ENCODE data around the gene DYRK2. TPM values are rescaled to one million over a fixed set of nuclear protein-coding genes. Genes with fewer than 3 reads are reported as not detected.

The DYRK2 gene
- total RNA-seq, 1 donor from 2014 or later = 50.7 TPM

DNA sequence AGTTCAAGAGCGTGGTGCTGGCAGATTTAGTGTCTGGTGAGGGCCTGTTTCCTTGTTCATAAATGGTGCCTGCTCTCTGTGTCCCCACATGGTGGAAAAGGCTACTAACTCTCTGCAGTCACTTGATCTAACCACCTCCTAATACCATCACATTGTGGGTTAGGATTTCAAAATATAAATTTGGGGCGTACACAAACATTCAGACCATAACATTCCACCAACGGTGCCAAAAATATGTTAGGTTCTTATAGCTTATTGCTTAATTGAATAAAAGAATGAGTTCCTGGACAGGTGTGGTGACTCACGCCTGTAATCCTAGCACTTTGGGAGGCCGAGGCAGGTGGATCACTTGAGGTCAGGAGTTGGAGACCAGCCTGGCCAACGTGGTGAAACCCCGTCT is 3.4 kb upstream of the DYRK2 start:
- FAIRE-seq (no peak), DNase-seq (ENCODE audit: low read depth) (no peak)
- Mint-ChIP-seq H3K27ac (ENCODE audit: unreplicated experiment) (peak overlapping the region; percentile 69), H3K4me3 (ENCODE audit: unreplicated experiment) (no peak overlapping the region), H3K9me3 (ENCODE audit: unreplicated experiment) (no peaks in the 10 kb centered on the region), H3K4me1 (ENCODE audit: low read depth, unreplicated experiment) (peaks cover 7% of the 10 kb centered on the region), H3K27me3 (ENCODE audit: low read depth, unreplicated experiment) (peaks cover 11% of the 10 kb centered on the region), H3K36me3 (ENCODE audit: low read depth, unreplicated experiment) (no peaks in the 10 kb centered on the region)
- Histone ChIP-seq H4K20me1 (ENCODE audit: insufficient read depth, low read length) (peaks cover 2% of the 10 kb centered on the region), H3K79me2 (ENCODE audit: insufficient read depth, low read length) (peaks cover 15% of the 10 kb centered on the region), H3K9me3 (ENCODE audit: insufficient read depth, low read depth, low read length) (no peaks in the 10 kb centered on the region), H3K27ac (ENCODE audit: low read depth, low read length) (no peak overlapping the region), H3K4me3 (ENCODE audit: insufficient read depth, low read depth, low read length) (no peak overlapping the region), H3K4me2 (ENCODE audit: low read length) (no peak overlapping the region), H2AFZ (ENCODE audit: low read depth, low read length) (no peak overlapping the region), H3K27me3 (ENCODE audit: insufficient read depth, low read length) (no peaks in the 10 kb centered on the region), H3K4me1 (ENCODE audit: insufficient read depth, low read length) (peaks cover 6% of the 10 kb centered on the region), H3K9ac (ENCODE audit: low read length) (no peak overlapping the region), H3K36me3 (ENCODE audit: insufficient read depth, low read length) (no peaks in the 10 kb centered on the region)
- TF ChIP-seq, protein P1, sequence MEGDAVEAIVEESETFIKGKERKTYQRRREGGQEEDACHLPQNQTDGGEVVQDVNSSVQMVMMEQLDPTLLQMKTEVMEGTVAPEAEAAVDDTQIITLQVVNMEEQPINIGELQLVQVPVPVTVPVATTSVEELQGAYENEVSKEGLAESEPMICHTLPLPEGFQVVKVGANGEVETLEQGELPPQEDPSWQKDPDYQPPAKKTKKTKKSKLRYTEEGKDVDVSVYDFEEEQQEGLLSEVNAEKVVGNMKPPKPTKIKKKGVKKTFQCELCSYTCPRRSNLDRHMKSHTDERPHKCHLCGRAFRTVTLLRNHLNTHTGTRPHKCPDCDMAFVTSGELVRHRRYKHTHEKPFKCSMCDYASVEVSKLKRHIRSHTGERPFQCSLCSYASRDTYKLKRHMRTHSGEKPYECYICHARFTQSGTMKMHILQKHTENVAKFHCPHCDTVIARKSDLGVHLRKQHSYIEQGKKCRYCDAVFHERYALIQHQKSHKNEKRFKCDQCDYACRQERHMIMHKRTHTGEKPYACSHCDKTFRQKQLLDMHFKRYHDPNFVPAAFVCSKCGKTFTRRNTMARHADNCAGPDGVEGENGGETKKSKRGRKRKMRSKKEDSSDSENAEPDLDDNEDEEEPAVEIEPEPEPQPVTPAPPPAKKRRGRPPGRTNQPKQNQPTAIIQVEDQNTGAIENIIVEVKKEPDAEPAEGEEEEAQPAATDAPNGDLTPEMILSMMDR (IDR thresholded peaks at IDR 0.05; ENCODE audit: insufficient read depth, low read depth, low read length) = no peak
- TF ChIP-seq EZH2 (IDR thresholded peaks at IDR 0.05; ENCODE audit: insufficient read depth, low read length) = no peak

DNA sequence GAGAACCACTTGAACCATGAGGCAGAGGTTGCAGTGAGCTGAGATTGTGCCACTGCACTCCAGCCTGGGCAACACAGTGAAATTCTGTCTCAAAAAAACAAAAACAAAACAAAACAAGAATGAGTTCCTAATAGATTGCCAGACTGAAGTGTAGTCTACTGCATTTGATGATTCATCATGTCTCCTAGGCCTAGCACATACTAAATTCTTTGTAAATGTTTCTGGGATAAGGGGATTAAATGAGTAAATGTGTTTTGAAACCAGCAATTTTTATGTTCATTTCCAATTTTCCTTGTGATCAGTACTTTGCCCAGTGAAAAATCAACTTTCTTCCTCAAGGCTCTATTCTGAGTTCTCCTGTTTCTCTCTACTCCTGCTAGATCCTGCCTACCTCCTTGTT is 2.9 kb upstream of the DYRK2 start:
- Mint-ChIP-seq H3K9me3 (ENCODE audit: unreplicated experiment) (no peaks in the 10 kb centered on the region), H3K36me3 (ENCODE audit: low read depth, unreplicated experiment) (peaks cover 2% of the 10 kb centered on the region), H3K27me3 (ENCODE audit: low read depth, unreplicated experiment) (peaks cover 7% of the 10 kb centered on the region), H3K4me3 (ENCODE audit: unreplicated experiment) (no peak overlapping the region), H3K27ac (ENCODE audit: unreplicated experiment) (peak overlapping the region; percentile 82), H3K4me1 (ENCODE audit: low read depth, unreplicated experiment) (peaks cover 8% of the 10 kb centered on the region)
- peaks cover 19% of the 10 kb centered on the region for H3K79me2 ChIP-seq (ENCODE audit: insufficient read depth, low read length)
- no peak for TF ChIP-seq EZH2 (IDR thresholded peaks at IDR 0.05; ENCODE audit: insufficient read depth, low read length)
- TF ChIP-seq, protein P1 (IDR thresholded peaks at IDR 0.05; ENCODE audit: insufficient read depth, low read depth, low read length) = no peak
- H3K9me3 ChIP-seq (ENCODE audit: insufficient read depth, low read depth, low read length) = no peaks in the 10 kb centered on the region
- H3K36me3 ChIP-seq (ENCODE audit: insufficient read depth, low read length) = no peaks in the 10 kb centered on the region
- no peak overlapping the region for H3K27ac ChIP-seq (ENCODE audit: low read depth, low read length)
- no peaks in the 10 kb centered on the region for H3K27me3 ChIP-seq (ENCODE audit: insufficient read depth, low read length)
- H2AFZ ChIP-seq (ENCODE audit: low read depth, low read length) = no peak overlapping the region
- no peak overlapping the region for H3K4me3 ChIP-seq (ENCODE audit: insufficient read depth, low read depth, low read length)
- peak; percentile 49 for DNase-seq (ENCODE audit: low read depth)
- peaks cover 7% of the 10 kb centered on the region for H3K4me1 ChIP-seq (ENCODE audit: insufficient read depth, low read length)
- peak; percentile 89 for FAIRE-seq
- peaks cover 7% of the 10 kb centered on the region for H4K20me1 ChIP-seq (ENCODE audit: insufficient read depth, low read length)
- no peak overlapping the region for H3K4me2 ChIP-seq (ENCODE audit: low read length)
- no peak overlapping the region for H3K9ac ChIP-seq (ENCODE audit: low read length)

DNA sequence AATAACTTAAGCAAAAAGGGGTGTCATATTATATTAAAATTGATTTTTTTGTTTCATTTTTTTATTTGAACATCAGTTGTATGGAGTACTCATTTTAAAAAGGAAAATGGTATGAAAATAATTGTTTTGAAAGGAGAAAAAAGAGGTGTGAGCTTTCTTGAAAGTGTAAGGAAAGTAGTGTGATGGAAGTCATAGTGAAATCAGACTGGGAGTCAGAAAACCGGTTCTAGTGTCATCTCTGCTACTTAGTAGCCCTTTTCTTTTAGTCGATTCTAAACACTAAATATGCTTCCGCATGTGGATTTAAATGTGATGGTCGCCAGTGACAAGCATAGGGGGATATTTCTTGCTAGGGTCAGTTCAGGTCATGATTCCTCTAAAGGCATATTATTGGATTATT is 1.8 kb upstream of the DYRK2 start:
- Histone ChIP-seq H3K79me2 (ENCODE audit: insufficient read depth, low read length) (peaks cover 31% of the 10 kb centered on the region), H3K4me3 (ENCODE audit: insufficient read depth, low read depth, low read length) (no peak overlapping the region), H2AFZ (ENCODE audit: low read depth, low read length) (no peak overlapping the region), H3K9ac (ENCODE audit: low read length) (no peak overlapping the region), H3K27ac (ENCODE audit: low read depth, low read length) (no peak overlapping the region), H3K4me1 (ENCODE audit: insufficient read depth, low read length) (peaks cover 16% of the 10 kb centered on the region), H3K4me2 (ENCODE audit: low read length) (no peak overlapping the region), H3K36me3 (ENCODE audit: insufficient read depth, low read length) (no peaks in the 10 kb centered on the region), H4K20me1 (ENCODE audit: insufficient read depth, low read length) (peaks cover 18% of the 10 kb centered on the region), H3K27me3 (ENCODE audit: insufficient read depth, low read length) (no peaks in the 10 kb centered on the region), H3K9me3 (ENCODE audit: insufficient read depth, low read depth, low read length) (no peaks in the 10 kb centered on the region)
- no peak for TF ChIP-seq EZH2 (IDR thresholded peaks at IDR 0.05; ENCODE audit: insufficient read depth, low read length)
- DNase-seq (ENCODE audit: low read depth) = no peak
- H3K36me3 Mint-ChIP-seq (ENCODE audit: low read depth, unreplicated experiment) = peaks cover 8% of the 10 kb centered on the region
- peak overlapping the region; percentile 93 for H3K4me3 Mint-ChIP-seq (ENCODE audit: unreplicated experiment)
- no peak for FAIRE-seq
- H3K9me3 Mint-ChIP-seq (ENCODE audit: unreplicated experiment) = no peaks in the 10 kb centered on the region
- H3K27me3 Mint-ChIP-seq (ENCODE audit: low read depth, unreplicated experiment) = peaks cover 7% of the 10 kb centered on the region
- peak overlapping the region; percentile 1 for H3K27ac Mint-ChIP-seq (ENCODE audit: unreplicated experiment)
- peaks cover 20% of the 10 kb centered on the region for H3K4me1 Mint-ChIP-seq (ENCODE audit: low read depth, unreplicated experiment)
